Tibial nerve (tissue), 3 donors: ENCODE data around the gene TRPV5.

ENCODE experiments used
- POLR2A ChIP-seq, 2 donors: fragments of 450-650 bp; IDR thresholded peaks; one replicate each; pipeline ENCODE4 v1.6.1; 2017; ENCODE audit warnings: antibody characterized with exemption in 2 of 2, mild to moderate bottlenecking in 2 of 2, moderate library complexity in 2 of 2
- TF ChIP-seq, protein P1 (sequence below), 5 experiments: fragments of 200-600 bp in 3 of 5; fragments of 450-650 bp in 2 of 5; sonication (generic) in 3 of 5; IDR thresholded peaks; one replicate each; pipeline ENCODE4 v1.5.1; 2016 to 2019; ENCODE audit warnings: antibody characterized with exemption in 5 of 5, mild to moderate bottlenecking in 3 of 5, moderate library complexity in 2 of 5

DNA sequence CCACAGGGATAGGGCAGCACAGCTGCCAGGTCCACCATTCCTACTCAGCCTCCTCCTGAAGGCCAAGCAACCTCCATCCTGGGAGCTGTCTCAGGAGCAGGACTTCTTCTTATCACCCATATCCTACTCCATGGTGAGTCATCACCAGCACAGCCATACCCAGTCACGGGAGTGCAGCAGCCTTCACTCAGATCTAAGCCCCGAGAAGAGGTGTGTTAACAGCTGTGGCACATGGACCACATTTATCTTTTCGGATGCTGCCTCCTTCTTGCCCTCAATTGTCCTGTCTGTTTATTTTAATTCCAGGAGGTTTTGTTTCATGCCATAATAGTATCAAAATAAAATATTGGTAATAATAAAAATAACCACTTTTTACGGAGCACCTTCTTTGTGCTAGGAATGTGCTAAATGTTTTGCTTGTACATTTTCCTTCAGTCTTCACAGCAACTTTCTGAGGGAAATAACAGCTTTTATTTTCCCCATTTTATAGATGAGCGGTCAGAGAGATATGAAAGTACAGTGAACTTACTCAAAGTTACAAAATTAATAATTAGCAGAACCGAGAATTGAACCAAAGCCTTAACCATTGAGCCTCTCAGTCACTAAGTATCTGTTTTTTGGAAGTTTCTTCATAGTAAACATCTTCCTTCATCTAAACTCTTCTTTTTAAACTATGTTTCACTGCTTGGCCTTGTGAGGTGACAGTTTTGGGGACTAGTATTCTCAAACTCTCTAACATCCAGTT is 31.1 kb upstream of the TRPV5 start:
- TF ChIP-seq, protein P1, sequence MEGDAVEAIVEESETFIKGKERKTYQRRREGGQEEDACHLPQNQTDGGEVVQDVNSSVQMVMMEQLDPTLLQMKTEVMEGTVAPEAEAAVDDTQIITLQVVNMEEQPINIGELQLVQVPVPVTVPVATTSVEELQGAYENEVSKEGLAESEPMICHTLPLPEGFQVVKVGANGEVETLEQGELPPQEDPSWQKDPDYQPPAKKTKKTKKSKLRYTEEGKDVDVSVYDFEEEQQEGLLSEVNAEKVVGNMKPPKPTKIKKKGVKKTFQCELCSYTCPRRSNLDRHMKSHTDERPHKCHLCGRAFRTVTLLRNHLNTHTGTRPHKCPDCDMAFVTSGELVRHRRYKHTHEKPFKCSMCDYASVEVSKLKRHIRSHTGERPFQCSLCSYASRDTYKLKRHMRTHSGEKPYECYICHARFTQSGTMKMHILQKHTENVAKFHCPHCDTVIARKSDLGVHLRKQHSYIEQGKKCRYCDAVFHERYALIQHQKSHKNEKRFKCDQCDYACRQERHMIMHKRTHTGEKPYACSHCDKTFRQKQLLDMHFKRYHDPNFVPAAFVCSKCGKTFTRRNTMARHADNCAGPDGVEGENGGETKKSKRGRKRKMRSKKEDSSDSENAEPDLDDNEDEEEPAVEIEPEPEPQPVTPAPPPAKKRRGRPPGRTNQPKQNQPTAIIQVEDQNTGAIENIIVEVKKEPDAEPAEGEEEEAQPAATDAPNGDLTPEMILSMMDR (IDR thresholded peaks at IDR 0.05): no peak
- TF ChIP-seq POLR2A (IDR thresholded peaks at IDR 0.05): no peak
